MG63 (cell line): ENCODE results near the gene MSH4. TPM values are rescaled to one million over a fixed set of nuclear protein-coding genes. Genes with fewer than 3 reads are reported as not detected.
"Not testable (repeated sequence)": the region's sequence is repeated elsewhere in the genome, so short reads cannot be mapped to it uniquely, and the experiment has no call there.

Experiments
- DNase-seq: peaks from one replicate; pipeline ENCODE4 v3.0.0-alpha.2; 2020
- H3K27me3 ChIP-seq: fragments of 250-450 bp; sonication (Bioruptor Pico); 2 replicates; pipeline ENCODE4 v1.5.1; 2020; ENCODE audit warnings: mild to moderate bottlenecking, moderate library complexity
- H3K36me3 ChIP-seq: fragments of 250-450 bp; sonication (Bioruptor Pico); 2 replicates; pipeline ENCODE4 v1.5.1; 2020; ENCODE audit warnings: mild to moderate bottlenecking, moderate library complexity
- H3K4me3 ChIP-seq: fragments of 250-450 bp; sonication (Bioruptor Pico); 2 replicates; pipeline ENCODE4 v1.5.1; 2020; ENCODE audit warnings: mild to moderate bottlenecking, moderate library complexity
- H3K9me3 ChIP-seq: fragments of 250-450 bp; sonication (Bioruptor Pico); 2 replicates; pipeline ENCODE4 v1.5.1; 2020; ENCODE audit warnings: mild to moderate bottlenecking, moderate library complexity
- total RNA-seq: library from RNA; depleted of rRNA; stranded (reverse); fragments of >200 nt; shearing (Covaris generic); gene quantifications from 2 replicates; pipeline ENCODE4 v1.2.3, GENCODE V29; 2014; ENCODE audit warnings: low replicate concordance; rRNA removed

Gene MSH4
- total RNA-seq = not detected in 2 replicates

GRCh38 chr1:75796376-75797272 is at the start of gene MSH4:
MSH4 (plus strand) TSS chr1:75796882; CDS start chr1:75796986, 104 bp downstream.
- Histone ChIP-seq H3K27me3 (no peaks in the 10 kb centered on the region; the same call in 1 of the 2 replicates), H3K4me3 (no peak within 1 kb of the TSS), H3K36me3 (peaks cover 49% of the 10 kb centered on the region), H3K9me3 (peaks cover 5% of the 10 kb centered on the region; the same call in 1 of the 2 replicates)
- peak; percentile 47 for DNase-seq

- not testable (repeated sequence) for H3K9me3 ChIP-seq, H3K27me3 ChIP-seq, H3K4me3 ChIP-seq, DNase-seq
- peaks cover 30% of the 10 kb centered on the region for H3K36me3 ChIP-seq
These were observed 39.5 kb upstream of the MSH4 start for GRCh38 chr1:75757210-75757609.

- H3K9me3 ChIP-seq, DNase-seq, H3K4me3 ChIP-seq, H3K27me3 ChIP-seq: not testable (repeated sequence)
- H3K36me3 ChIP-seq = peaks cover 30% of the 10 kb centered on the region
These were observed 38.1 kb upstream of the MSH4 start for GRCh38 chr1:75758543-75758942.

- H3K4me3 ChIP-seq = no peak overlapping the region
These were observed 32.5 kb upstream of the MSH4 start for GRCh38 chr1:75764057-75764655.

GRCh38 chr1:75765697-75766355 is 30.9 kb upstream of the MSH4 start:
- no peaks in the 10 kb centered on the region for H3K27me3 ChIP-seq
- DNase-seq = no peak
- peaks cover 11% of the 10 kb centered on the region; the same call in 1 of the 2 replicates for H3K36me3 ChIP-seq
- no peaks in the 10 kb centered on the region for H3K9me3 ChIP-seq
- H3K4me3 ChIP-seq = no peak overlapping the region

More at GRCh38 chr1:75764057-75764655, 32.5 kb upstream of the MSH4 start:
- peaks cover 11% of the 10 kb centered on the region for H3K36me3 ChIP-seq
- H3K9me3 ChIP-seq = no peaks in the 10 kb centered on the region
- H3K27me3 ChIP-seq = no peaks in the 10 kb centered on the region
- DNase-seq = no peak

- no peak for DNase-seq
- H3K9me3 ChIP-seq = no peaks in the 10 kb centered on the region
These were observed 28.7 kb upstream of the MSH4 start for GRCh38 chr1:75768016-75768415.

GRCh38 chr1:75770761-75771160 is 25.9 kb upstream of the MSH4 start:
- no peaks in the 10 kb centered on the region for H3K36me3 ChIP-seq
- no peaks in the 10 kb centered on the region for H3K27me3 ChIP-seq
- H3K4me3 ChIP-seq = no peak overlapping the region
- H3K9me3 ChIP-seq = no peaks in the 10 kb centered on the region
- DNase-seq = no peak

More at GRCh38 chr1:75768016-75768415, 28.7 kb upstream of the MSH4 start:
- Histone ChIP-seq H3K4me3 (no peak overlapping the region), H3K36me3 (peaks cover 5% of the 10 kb centered on the region; the same call in 1 of the 2 replicates), H3K27me3 (no peaks in the 10 kb centered on the region)

- no peaks in the 10 kb centered on the region for H3K36me3 ChIP-seq
- H3K27me3 ChIP-seq = no peaks in the 10 kb centered on the region
- no peaks in the 10 kb centered on the region for H3K9me3 ChIP-seq
- DNase-seq = no peak
- H3K4me3 ChIP-seq = no peak overlapping the region
These were observed 24.7 kb upstream of the MSH4 start for GRCh38 chr1:75771978-75772377.

- not testable (repeated sequence) for H3K9me3 ChIP-seq, H3K4me3 ChIP-seq, DNase-seq, H3K36me3 ChIP-seq, H3K27me3 ChIP-seq
These were observed 18.9 kb upstream of the MSH4 start for GRCh38 chr1:75777812-75778211.

- H3K36me3 ChIP-seq, DNase-seq, H3K27me3 ChIP-seq, H3K9me3 ChIP-seq, H3K4me3 ChIP-seq: not testable (repeated sequence)
These were observed 18.0 kb upstream of the MSH4 start for GRCh38 chr1:75778694-75779093.

GRCh38 chr1:75780183-75780582 is 16.5 kb upstream of the MSH4 start:
- H3K27me3 ChIP-seq, DNase-seq: not testable (repeated sequence)

GRCh38 chr1:75783920-75784319 is 12.8 kb upstream of the MSH4 start:
- H3K4me3 ChIP-seq, H3K27me3 ChIP-seq, DNase-seq, H3K9me3 ChIP-seq: not testable (repeated sequence)
- H3K36me3 ChIP-seq = peaks cover 24% of the 10 kb centered on the region

More at GRCh38 chr1:75780183-75780582, 16.5 kb upstream of the MSH4 start:
- H3K9me3 ChIP-seq, H3K4me3 ChIP-seq, H3K36me3 ChIP-seq: not testable (repeated sequence)

GRCh38 chr1:75785320-75785982 is 11.2 kb upstream of the MSH4 start:
- H3K9me3 ChIP-seq = no peaks in the 10 kb centered on the region

GRCh38 chr1:75785983-75786853 is 10.5 kb upstream of the MSH4 start, which contains the start of gene RABGGTB:
RABGGTB (plus strand) TSS chr1:75786256; CDS start chr1:75786272, 16 bp downstream.
- H3K4me3 ChIP-seq = peak within 1 kb of the TSS; percentile 67

More at GRCh38 chr1:75785320-75785982, 11.2 kb upstream of the MSH4 start:
- DNase-seq = no peak
- Histone ChIP-seq H3K4me3 (peak overlapping the region; percentile 67), H3K27me3 (no peaks in the 10 kb centered on the region), H3K36me3 (peaks cover 39% of the 10 kb centered on the region)

GRCh38 chr1:75786901-75787493 is 9.7 kb upstream of the MSH4 start:
- H3K4me3 ChIP-seq = peak overlapping the region; percentile 67
- H3K27me3 ChIP-seq = no peaks in the 10 kb centered on the region
- H3K36me3 ChIP-seq = peaks cover 55% of the 10 kb centered on the region
- DNase-seq = no peak
- H3K9me3 ChIP-seq = no peaks in the 10 kb centered on the region

More at GRCh38 chr1:75785983-75786853, 10.5 kb upstream of the MSH4 start, which contains the start of gene RABGGTB:
- H3K9me3 ChIP-seq = no peaks in the 10 kb centered on the region
- no peaks in the 10 kb centered on the region for H3K27me3 ChIP-seq
- DNase-seq = peak; percentile 94
- H3K36me3 ChIP-seq = peaks cover 47% of the 10 kb centered on the region
